Measurements from ENCODE around the gene VSX2. TPM values are rescaled to one million over a fixed set of nuclear protein-coding genes. Genes with fewer than 3 reads are reported as not detected.

VSX2 gene
- total RNA-seq, 2 donors from 2014 or later: not detected

DNA sequence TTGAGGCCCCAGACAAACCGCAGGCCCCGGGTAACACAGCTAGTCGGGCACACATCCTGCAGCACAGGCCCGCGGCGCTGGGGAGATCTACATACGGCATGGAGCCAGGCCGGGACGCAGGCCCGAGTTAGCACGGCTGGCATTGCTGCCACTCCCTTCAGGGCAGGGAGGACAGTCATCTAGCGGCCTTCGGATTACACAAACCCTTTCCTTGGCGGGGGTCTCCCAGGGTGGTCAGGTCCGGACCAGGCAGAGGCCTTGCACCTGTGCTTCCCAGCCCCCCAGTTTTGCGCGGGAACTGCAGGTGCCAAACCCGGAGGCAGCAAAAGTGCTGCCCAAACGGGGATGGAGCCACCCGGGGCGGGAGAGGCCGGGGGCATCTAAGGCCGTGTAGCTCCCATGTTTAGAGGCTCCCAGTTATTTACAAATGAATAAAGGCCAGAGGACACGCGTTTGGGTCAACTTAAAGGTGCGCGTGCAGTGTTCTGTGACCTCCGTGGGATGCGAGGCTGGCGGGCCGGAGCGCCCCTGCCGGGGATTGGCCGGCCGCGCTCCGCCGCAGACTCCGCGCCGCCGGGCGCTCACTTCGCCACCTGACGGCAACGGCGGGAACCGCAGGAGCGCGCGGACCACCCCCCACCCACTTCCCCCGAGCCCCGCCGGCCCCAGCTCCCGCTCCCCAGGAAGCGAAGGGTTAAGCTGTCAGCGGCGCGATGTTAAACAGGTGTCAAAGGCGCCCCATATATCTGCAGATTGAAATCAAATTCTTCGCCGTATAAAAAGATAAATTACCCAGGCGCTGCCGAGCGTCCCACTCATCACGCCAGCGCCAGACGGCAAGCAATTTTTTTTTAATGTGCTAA is 18.1 kb downstream of the VSX2 start:
- WGBS, 2 donors: 2 to 6% methylated on average over 15 to 68 of the region's 68 CpGs

DNA sequence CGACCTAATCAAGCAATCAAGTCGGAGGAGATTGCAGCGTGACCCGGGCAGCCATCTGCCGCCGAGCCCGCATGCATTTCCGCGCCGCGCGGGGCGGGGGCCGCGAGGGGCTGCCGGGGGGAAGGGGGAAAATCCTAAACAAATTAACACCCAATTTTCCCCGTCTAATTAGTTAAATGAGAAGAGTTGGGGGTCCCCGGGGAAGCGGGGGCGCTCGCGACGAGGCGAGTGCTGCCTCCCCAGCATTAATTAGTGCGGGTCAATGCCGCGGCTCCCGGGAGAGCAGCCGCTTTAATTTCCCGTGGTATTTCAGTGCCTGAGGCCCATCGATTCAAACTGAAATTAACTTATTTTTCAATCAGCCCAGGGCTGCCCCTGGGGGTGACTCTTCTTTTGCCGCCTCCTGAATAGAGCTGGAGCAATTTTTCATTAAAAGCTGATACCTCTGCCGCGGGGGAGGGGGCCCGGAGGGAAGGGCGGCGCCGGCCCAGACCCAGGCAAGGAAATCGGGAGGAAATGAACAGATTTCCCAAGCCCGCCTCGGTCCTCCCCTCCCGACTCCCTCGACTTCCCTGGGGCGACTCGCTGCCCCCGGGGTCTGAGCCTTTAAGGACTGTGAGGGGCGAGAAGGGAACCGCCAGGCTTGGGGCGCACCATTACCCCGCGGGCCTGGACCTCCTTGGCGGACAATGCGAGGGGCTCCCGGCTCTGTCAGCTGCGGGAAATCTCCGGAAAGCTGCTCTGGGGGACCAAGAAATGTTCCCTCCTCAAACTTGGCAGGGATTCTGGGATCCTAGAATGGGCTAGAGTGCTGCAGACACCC is 18.9 kb downstream of the VSX2 start:
- ATAC-seq (no peak), DNase-seq (no peak)
- WGBS, 2 donors: 1 to 5% methylated on average over 28 to 54 of the region's 56 CpGs
- no peaks in the 10 kb centered on the region for H3K9me3 ChIP-seq
- no peak overlapping the region for H3K27ac ChIP-seq
- peak overlapping the region; percentile 51 to 68 for H3K4me3 ChIP-seq
- H3K4me1 ChIP-seq: peaks cover 14% of the 10 kb centered on the region
- intact Hi-C loops (cut with DNase I): no loop called here
- no peak for TF ChIP-seq POLR2A (IDR thresholded peaks at IDR 0.05)
- TF ChIP-seq, protein P1, sequence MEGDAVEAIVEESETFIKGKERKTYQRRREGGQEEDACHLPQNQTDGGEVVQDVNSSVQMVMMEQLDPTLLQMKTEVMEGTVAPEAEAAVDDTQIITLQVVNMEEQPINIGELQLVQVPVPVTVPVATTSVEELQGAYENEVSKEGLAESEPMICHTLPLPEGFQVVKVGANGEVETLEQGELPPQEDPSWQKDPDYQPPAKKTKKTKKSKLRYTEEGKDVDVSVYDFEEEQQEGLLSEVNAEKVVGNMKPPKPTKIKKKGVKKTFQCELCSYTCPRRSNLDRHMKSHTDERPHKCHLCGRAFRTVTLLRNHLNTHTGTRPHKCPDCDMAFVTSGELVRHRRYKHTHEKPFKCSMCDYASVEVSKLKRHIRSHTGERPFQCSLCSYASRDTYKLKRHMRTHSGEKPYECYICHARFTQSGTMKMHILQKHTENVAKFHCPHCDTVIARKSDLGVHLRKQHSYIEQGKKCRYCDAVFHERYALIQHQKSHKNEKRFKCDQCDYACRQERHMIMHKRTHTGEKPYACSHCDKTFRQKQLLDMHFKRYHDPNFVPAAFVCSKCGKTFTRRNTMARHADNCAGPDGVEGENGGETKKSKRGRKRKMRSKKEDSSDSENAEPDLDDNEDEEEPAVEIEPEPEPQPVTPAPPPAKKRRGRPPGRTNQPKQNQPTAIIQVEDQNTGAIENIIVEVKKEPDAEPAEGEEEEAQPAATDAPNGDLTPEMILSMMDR (IDR thresholded peaks at IDR 0.05): no peak
- H3K36me3 ChIP-seq (replicated peaks in 1 of 2; ENCODE audit: insufficient read depth in 1 of 2, low read depth in 2 of 2): no peaks in the 10 kb centered on the region
- peaks cover 0 to 9% of the 10 kb centered on the region in 2 donors for H3K27me3 ChIP-seq

More for the DNA sequence above, 18.1 kb downstream of the VSX2 start:
- TF ChIP-seq, protein P1 (IDR thresholded peaks at IDR 0.05): peak; percentile 64 to 99 (median 95)
- TF ChIP-seq POLR2A (IDR thresholded peaks at IDR 0.05): no peak
- peaks cover 0 to 9% of the 10 kb centered on the region in 2 donors for H3K27me3 ChIP-seq
- peak overlapping the region; percentile 51 to 68 for H3K4me3 ChIP-seq
- H3K36me3 ChIP-seq (replicated peaks in 1 of 2; ENCODE audit: insufficient read depth in 1 of 2, low read depth in 2 of 2): no peaks in the 10 kb centered on the region
- intact Hi-C loops (cut with DNase I): no loop called here
- no peaks in the 10 kb centered on the region for H3K9me3 ChIP-seq
- H3K4me1 ChIP-seq: peaks cover 14% of the 10 kb centered on the region
- no peak overlapping the region for H3K27ac ChIP-seq
- DNase-seq (peak; percentile 15 to 45 (median 40)), ATAC-seq (peak; percentile 86)

DNA sequence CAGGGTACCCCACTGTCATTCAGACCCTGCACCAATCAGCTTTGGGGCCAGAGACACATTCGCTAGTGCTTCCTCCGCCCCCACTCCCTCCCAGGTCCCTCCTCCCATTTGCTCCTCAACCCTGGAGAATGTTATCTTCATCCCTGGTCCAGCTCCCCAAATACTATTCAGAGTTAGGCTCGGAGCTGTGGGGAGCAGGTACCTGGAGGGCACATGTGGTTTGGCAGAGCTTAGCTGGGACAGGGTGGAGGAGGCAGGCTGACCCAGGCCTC is 19.5 kb downstream of the VSX2 start:
- no peak overlapping the region for H3K27ac ChIP-seq
- H3K9me3 ChIP-seq: no peaks in the 10 kb centered on the region
- intact Hi-C loops (cut with DNase I): no loop called here
- no peak overlapping the region for H3K4me3 ChIP-seq
- ATAC-seq (no peak), DNase-seq (no peak)
- 59 to 67% methylated on average over 3 of the region's 3 CpGs for WGBS, 2 donors
- no peaks in the 10 kb centered on the region for H3K36me3 ChIP-seq (replicated peaks in 1 of 2; ENCODE audit: insufficient read depth in 1 of 2, low read depth in 2 of 2)
- H3K27me3 ChIP-seq: peaks cover 0 to 9% of the 10 kb centered on the region in 2 donors
- TF ChIP-seq POLR2A (IDR thresholded peaks at IDR 0.05): no peak
- TF ChIP-seq, protein P1 (IDR thresholded peaks at IDR 0.05): no peak
- H3K4me1 ChIP-seq: peaks cover 14% of the 10 kb centered on the region

DNA sequence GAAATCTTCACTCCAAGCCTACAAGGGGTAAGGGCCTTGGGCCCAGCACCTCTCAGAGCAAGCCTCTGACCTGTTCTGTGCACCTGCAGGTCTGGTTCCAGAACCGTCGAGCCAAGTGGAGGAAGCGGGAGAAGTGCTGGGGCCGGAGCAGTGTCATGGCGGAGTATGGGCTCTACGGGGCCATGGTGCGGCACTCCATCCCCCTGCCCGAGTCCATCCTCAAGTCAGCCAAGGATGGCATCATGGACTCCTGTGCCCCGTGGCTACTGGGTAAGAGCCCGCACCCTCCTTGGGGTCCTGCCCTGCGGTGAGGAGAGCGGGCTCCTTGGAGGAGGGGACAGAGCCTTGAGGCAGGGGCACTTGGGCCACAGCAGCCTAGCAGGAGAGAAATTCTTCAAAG is 20.3 kb downstream of the VSX2 start:
- 93 to 94% methylated on average over 12 of the region's 12 CpGs for WGBS, 2 donors
- no peak for DNase-seq
- Histone ChIP-seq H3K4me3 (no peak overlapping the region), H3K9me3 (no peaks in the 10 kb centered on the region), H3K36me3 (replicated peaks in 1 of 2; ENCODE audit: insufficient read depth in 1 of 2, low read depth in 2 of 2) (no peaks in the 10 kb centered on the region), H3K27me3 (peaks cover 0 to 9% of the 10 kb centered on the region in 2 donors), H3K27ac (no peak overlapping the region), H3K4me1 (peaks cover 14% of the 10 kb centered on the region)
- intact Hi-C loops (cut with DNase I): no loop called here
- ATAC-seq: no peak
- TF ChIP-seq POLR2A (IDR thresholded peaks at IDR 0.05): no peak
- TF ChIP-seq, protein P1 (IDR thresholded peaks at IDR 0.05): no peak

All from body of pancreas (tissue), 4 donors.